Endothelial cell of umbilical vein (primary cell): ENCODE data around the gene SLC44A1. TPM values are rescaled to one million over a fixed set of nuclear protein-coding genes. Genes with fewer than 3 reads are reported as not detected.

ENCODE experiments used
- BruUV-seq: library from RNA; stranded (reverse); fragments of 400-500 nt; replicated peaks from 2 replicates; lab custom pipeline; 2021; lab: Mats Ljungman, UMichigan
- CTCF ChIA-PET: fragments of 300-600, 350-600 bp; sonication (Branson Sonifier 250); formaldehyde crosslinking; loops from one replicate; lab custom pipeline; 2021; ENCODE audit warnings: antibody characterized with exemption, inconsistent platforms; lab: Charles Lee
- POLR2A ChIA-PET: fragments of 300-600, 350-600 bp; sonication (Branson Sonifier 250); formaldehyde crosslinking; loops from one replicate; lab custom pipeline; 2021; ENCODE audit warnings: antibody characterized with exemption, inconsistent platforms; lab: Charles Lee
- DNase-seq: peaks from one replicate; pipeline ENCODE4 v3.0.0-alpha.2; 2011; ENCODE audit warnings: low read depth, low spot score
- FAIRE-seq: peaks from 2 replicates; lab custom pipeline; 2011; peaks lifted over from hg19 to GRCh38; lab: Jason Lieb, UNC
- H2AFZ ChIP-seq: 2 replicates; pipeline ENCODE4 v1.6.0; 2012; ENCODE audit warnings: low read depth, low read length, control low read depth, inconsistent platforms
- H3K27ac ChIP-seq: 2 replicates; pipeline ENCODE4 v1.5.1; 2011; ENCODE audit warnings: low read depth, mild to moderate bottlenecking, control low read depth, low read length, moderate library complexity; ENCODE audit not compliant: insufficient read depth
- H3K27me3 ChIP-seq, 2 experiments: 2 replicates each; pipeline versions ENCODE4 v1.6.0 to v1.6.1; 2011; ENCODE audit warnings: low read length in 2 of 2, mixed read lengths in 1 of 2; ENCODE audit not compliant: control insufficient read depth in 2 of 2, insufficient read depth in 2 of 2
- H3K36me3 ChIP-seq, 2 experiments: 2 replicates in 1 of 2; 3 replicates in 1 of 2; pipeline ENCODE4 v1.5.1; 2011; ENCODE audit warnings: low read length in 2 of 2, mild to moderate bottlenecking in 1 of 2, moderate library complexity in 1 of 2; ENCODE audit not compliant: control insufficient read depth in 2 of 2, insufficient read depth in 2 of 2; ENCODE audit errors: extremely low read depth in 1 of 2
- H3K4me1 ChIP-seq: 3 replicates; pipeline ENCODE4 v1.5.1; 2011; ENCODE audit warnings: mild to moderate bottlenecking, low read length; ENCODE audit not compliant: control insufficient read depth, insufficient read depth; ENCODE audit errors: extremely low read depth
- H3K4me2 ChIP-seq: 2 replicates; pipeline ENCODE4 v1.6.1; 2011; ENCODE audit warnings: low read length, control low read depth, mixed read lengths; ENCODE audit not compliant: insufficient read depth
- H3K4me3 ChIP-seq, 3 experiments: fragments of 200-600 bp in 1 of 3; sonication (generic), shearing (Covaris generic) in 1 of 3; replicated peaks in 1 of 3; 2 replicates each; pipeline ENCODE4 v1.5.1; 2011 to 2016; ENCODE audit warnings: control low read depth in 3 of 3, low read length in 3 of 3, mild to moderate bottlenecking in 2 of 3, inconsistent platforms in 1 of 3, low read depth in 1 of 3, moderate library complexity in 1 of 3; ENCODE audit not compliant: insufficient read depth in 1 of 3
- H3K79me2 ChIP-seq: 2 replicates; pipeline ENCODE4 v1.6.0; 2012; ENCODE audit warnings: low read length, inconsistent platforms; ENCODE audit not compliant: control insufficient read depth, insufficient read depth
- H3K9ac ChIP-seq: replicated peaks from 2 replicates; pipeline ENCODE3; 2011; ENCODE audit warnings: low read length, control low read depth; ENCODE audit not compliant: insufficient read depth; ENCODE audit errors: extremely low read depth
- H3K9me1 ChIP-seq: replicated peaks from 3 replicates; pipeline ENCODE4 v1.6.0; 2011; ENCODE audit warnings: mild to moderate bottlenecking, low read length; ENCODE audit not compliant: control insufficient read depth, insufficient read depth; ENCODE audit errors: extremely low read depth
- H3K9me3 ChIP-seq: replicated peaks from 2 replicates; pipeline ENCODE4 v1.5.1; 2012; ENCODE audit warnings: low read length, inconsistent platforms; ENCODE audit not compliant: control insufficient read depth, insufficient read depth
- H4K20me1 ChIP-seq: replicated peaks from 2 replicates; pipeline ENCODE3; 2011; ENCODE audit warnings: mild to moderate bottlenecking, low read length; ENCODE audit not compliant: control insufficient read depth, insufficient read depth; ENCODE audit errors: extremely low read depth
- EZH2 ChIP-seq: IDR thresholded peaks from 2 replicates; pipeline ENCODE4 v1.6.1; 2012; ENCODE audit warnings: borderline replicate concordance, low read depth, mild to moderate bottlenecking, moderate library complexity, low read length, inconsistent platforms; ENCODE audit not compliant: severe bottlenecking
- FOS ChIP-seq: IDR thresholded peaks from 2 replicates; pipeline ENCODE4 v1.6.1; 2011; ENCODE audit warnings: mild to moderate bottlenecking, low read length, moderate library complexity, borderline replicate concordance; ENCODE audit not compliant: insufficient read depth
- GATA2 ChIP-seq: IDR thresholded peaks from 2 replicates; pipeline ENCODE4 v1.7.0; 2011; ENCODE audit warnings: low read depth, mild to moderate bottlenecking, moderate library complexity, mixed read lengths, low read length; ENCODE audit not compliant: insufficient read length, insufficient read depth
- JUN ChIP-seq: IDR thresholded peaks from 2 replicates; pipeline ENCODE4 v1.6.1; 2011; ENCODE audit warnings: borderline replicate concordance, low read depth; ENCODE audit not compliant: insufficient read length, insufficient read depth
- MYC ChIP-seq: IDR thresholded peaks from one replicate; pipeline ENCODE4 v1.6.1; 2011; ENCODE audit warnings: mild to moderate bottlenecking, low read depth, low read length
- POLR2AphosphoS5 ChIP-seq: IDR thresholded peaks from 2 replicates; pipeline ENCODE4 v1.6.1; 2012; ENCODE audit warnings: low read depth, mild to moderate bottlenecking, control low read depth, low read length, moderate library complexity; ENCODE audit not compliant: insufficient read depth
- dilution Hi-C: fragments of 300-500 bp; cut with MboI; formaldehyde crosslinking; loops from one replicate; pipeline ENCODE4 v1.15.0; 2019; ENCODE audit warnings: low sequenced_read_pairs; ENCODE audit not compliant: extremely low pct_ligation_motif_present
- intact Hi-C: fragments of 100-400 bp; cut with micrococcal nuclease; formaldehyde crosslinking; loops from one replicate; pipeline ENCODE4 v1.10.0; 2022
- polyA plus RNA-seq, 4 experiments: library from polyadenylated mRNA; depleted of rRNA in 3 of 4; stranded (reverse) in 3 of 4; unstranded in 1 of 4; fragments of >200 nt; gene quantifications; 2 replicates each; pipeline versions ENCODE4 v1.2.1 to v1.2.3, GENCODE V29; 2011 to 2012; ENCODE audit warnings: missing spikeins in 1 of 4
- total RNA-seq: library from RNA; stranded (reverse); gene quantifications from 2 replicates; pipeline ENCODE4 v1.2.3, GENCODE V29; 2021
- TF ChIP-seq, protein P1 (sequence below): IDR thresholded peaks from 2 replicates; pipeline ENCODE4 v1.6.1; 2011; ENCODE audit not compliant: insufficient read depth, insufficient read length

The SLC44A1 gene
- total and polyA plus RNA-seq, 2 donors (not counting 3 experiments of a cell fraction or from before 2014, with no cell fraction given) = 16.1 to 37.7 TPM

DNA sequence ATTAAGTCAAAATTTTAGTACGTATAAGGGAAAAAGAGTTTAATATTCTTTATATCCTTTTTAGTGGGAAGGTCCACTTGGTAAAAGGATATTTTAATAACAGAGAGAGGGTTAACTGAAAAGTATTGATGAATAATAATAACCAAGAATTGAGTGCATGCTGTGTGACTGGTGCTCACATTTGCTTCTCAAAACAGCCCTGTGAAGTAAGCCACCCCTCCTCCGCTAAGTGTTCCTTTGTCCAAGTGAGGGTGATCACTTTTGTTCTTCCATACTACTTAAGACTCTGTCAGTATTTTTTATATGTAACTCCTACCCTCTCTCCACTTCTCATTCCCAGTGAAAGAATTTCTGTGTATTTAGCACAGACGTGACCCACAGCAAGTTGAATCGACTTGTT, 51.5 kb downstream of the SLC44A1 start:
- H2AFZ ChIP-seq = no peak overlapping the region
- no TSS peak for BruUV-seq
- DNase-seq (peak; percentile 24), FAIRE-seq (no peak)
- H3K9me3 ChIP-seq = no peaks in the 10 kb centered on the region
- no peak overlapping the region for H3K4me2 ChIP-seq
- H3K27me3 ChIP-seq = no peaks in the 10 kb centered on the region
- peaks cover 6% of the 10 kb centered on the region for H3K79me2 ChIP-seq
- ChIA-PET POLR2A (no interaction called here), CTCF (no interaction called here)
- H3K4me1 ChIP-seq = peaks cover 45% of the 10 kb centered on the region
- dilution Hi-C loops (no loop called here), intact Hi-C loops (loop anchor here (5.0 kb wide), 1 partner anchor 424 kb away; no protein-coding TSS in a partner anchor)
- TF ChIP-seq GATA2 (no peak), POLR2AphosphoS5 (no peak), MYC (no peak), EZH2 (no peak), FOS (no peak)
- H3K9ac ChIP-seq = peak overlapping the region; percentile 28
- no peaks in the 10 kb centered on the region for H3K9me1 ChIP-seq
- H3K27ac ChIP-seq = peak overlapping the region; percentile 96
- H4K20me1 ChIP-seq = no peaks in the 10 kb centered on the region
- H3K4me3 ChIP-seq = no peak overlapping the region
- no peaks in the 10 kb centered on the region for H3K36me3 ChIP-seq

DNA sequence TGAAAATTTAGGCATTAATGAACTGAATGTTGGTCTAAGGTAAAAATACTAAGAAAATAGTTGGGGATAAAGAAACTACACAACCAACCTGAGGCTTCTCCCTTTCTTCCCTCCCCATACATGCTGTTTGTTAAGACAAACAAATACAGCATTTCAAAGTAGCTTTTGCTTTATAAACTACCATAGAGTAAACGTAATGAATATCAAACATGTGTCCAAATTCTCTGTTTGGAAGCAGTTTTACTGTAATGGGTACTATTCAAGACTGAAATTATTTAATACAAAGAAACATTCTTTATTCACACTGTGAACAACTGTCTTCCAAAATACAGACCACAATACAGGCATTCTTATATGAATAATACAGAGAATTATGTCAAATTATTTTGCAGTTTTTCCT, 52.0 kb downstream of the SLC44A1 start:
- H3K4me1 ChIP-seq = peaks cover 45% of the 10 kb centered on the region
- H3K27ac ChIP-seq = peak overlapping the region; percentile 96
- no peaks in the 10 kb centered on the region for H3K27me3 ChIP-seq
- H3K79me2 ChIP-seq = peaks cover 6% of the 10 kb centered on the region
- dilution Hi-C loops (no loop called here), intact Hi-C loops (loop anchor here (5.0 kb wide), 1 partner anchor 424 kb away; no protein-coding TSS in a partner anchor)
- no peaks in the 10 kb centered on the region for H4K20me1 ChIP-seq
- H3K4me2 ChIP-seq = peak overlapping the region; percentile 52
- TF ChIP-seq FOS (no peak), GATA2 (no peak), MYC (no peak), EZH2 (no peak), JUN (no peak)
- TF ChIP-seq, protein P1, sequence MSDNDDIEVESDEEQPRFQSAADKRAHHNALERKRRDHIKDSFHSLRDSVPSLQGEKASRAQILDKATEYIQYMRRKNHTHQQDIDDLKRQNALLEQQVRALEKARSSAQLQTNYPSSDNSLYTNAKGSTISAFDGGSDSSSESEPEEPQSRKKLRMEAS = no peak
- DNase-seq = no peak
- CTCF ChIA-PET = interaction anchor here (1.2 to 1.6 kb wide), 3 partner anchors 13 to 434 kb away, joined by 3 to 6 read pairs (median 5); no protein-coding TSS in a partner anchor
- no peaks in the 10 kb centered on the region for H3K9me3 ChIP-seq
- no peak overlapping the region for H3K4me3 ChIP-seq
- no peak for FAIRE-seq
- no peaks in the 10 kb centered on the region for H3K9me1 ChIP-seq
- no TSS peak for BruUV-seq
- H3K36me3 ChIP-seq = no peaks in the 10 kb centered on the region
- peak overlapping the region; percentile 6 for H2AFZ ChIP-seq
- POLR2A ChIA-PET = interaction anchor here (1.6 kb wide), 1 partner anchor 52 kb away, joined by 5 read pairs; the partner anchor contains the start of gene SLC44A1
- H3K9ac ChIP-seq = peak overlapping the region; percentile 28
